Measurements from ENCODE around the gene PHACTR4. TPM values are rescaled to one million over a fixed set of nuclear protein-coding genes. Genes with fewer than 3 reads are reported as not detected.
"Not testable (repeated sequence)": the region's sequence is repeated elsewhere in the genome, so short reads cannot be mapped to it uniquely, and the experiment has no call there.

PHACTR4 gene
- total and polyA plus RNA-seq, 2 of the 13 experiments (the other 11 are each of a cell fraction or from before 2014, with no cell fraction given): 13.9 to 17.1 TPM

GRCh38 chr1:28365864-28366263, 3.7 kb upstream of the PHACTR4 start:
- in situ Hi-C loops (cut with HindIII; ENCODE audit: extremely low pct_ligation_motif_present, low pct_unique_long_range_greater_than_20kb) (loop anchor here (5.0 to 25.0 kb wide), 2 partner anchors 119 to 279 kb away; partner anchors contain the start of gene EYA3), intact Hi-C loops (cut with micrococcal nuclease; ENCODE audit: unreplicated experiment) (no loop called here)
- no peak overlapping the region for H3K9ac ChIP-seq (ENCODE audit: insufficient read depth, low read depth, low read length)
- no TSS peak for BruUV-seq (replicated peaks)
- no peak overlapping the region for H3K4me3 ChIP-seq (replicated peaks in 1 of 3; ENCODE audit: insufficient read depth in 1 of 3, low read depth in 2 of 3, low read length in 3 of 3)
- no peak overlapping the region for H3K4me2 ChIP-seq (ENCODE audit: low read depth, low read length)
- FAIRE-seq (no peak), ATAC-seq (no peak), DNase-seq (ENCODE audit: low spot score) (no peak)
- H3K9me3 ChIP-seq (ENCODE audit: low read length): no peaks in the 10 kb centered on the region
- TF ChIP-seq SUZ12 (IDR thresholded peaks at IDR 0.05; ENCODE audit: low read depth, low read length): no peak
- TF ChIP-seq JDP2 (CRISPR knock-in tag; IDR thresholded peaks at IDR 0.05; ENCODE audit: borderline replicate concordance): no peak
- TF ChIP-seq ONECUT2 (CRISPR knock-in tag; IDR thresholded peaks at IDR 0.05): no peak
- no peak for TF ChIP-seq ZNF615 (CRISPR knock-in tag; IDR thresholded peaks at IDR 0.05; ENCODE audit: borderline replicate concordance)
- no peak for TF ChIP-seq KDM6A (CRISPR knock-in tag; IDR thresholded peaks at IDR 0.05; ENCODE audit: low read depth)
- no peaks in the 10 kb centered on the region for H3K36me3 ChIP-seq (replicated peaks in 1 of 2; ENCODE audit: control insufficient read depth in 1 of 2, insufficient read depth in 2 of 2, low read length in 2 of 2)
- ChIA-PET POLR2A (no interaction called here), CTCF (ENCODE audit: low intra/inter-chr PET ratio, low total read pairs) (no interaction called here)
- WGBS (ENCODE audit: low lambda C conversion rate): 71% methylated on average over 7 of the region's 7 CpGs
- H3K79me2 ChIP-seq (ENCODE audit: insufficient read depth, low read length): peaks cover 8% of the 10 kb centered on the region
- H4K20me1 ChIP-seq (ENCODE audit: insufficient read depth, low read length): 0 out of 2 replicates have a peak, but pooled peaks cover 2% of the 10 kb centered on the region
- H3K27me3 ChIP-seq (ENCODE audit: control insufficient read depth in 1 of 2, insufficient read depth in 2 of 2, low read length in 2 of 2): no peaks in the 10 kb centered on the region
- H3K4me1 ChIP-seq (ENCODE audit: insufficient read depth, low read length): peaks cover 15% of the 10 kb centered on the region
- H2AFZ ChIP-seq (ENCODE audit: low read length): no peak overlapping the region
- no peak overlapping the region for H3K27ac ChIP-seq (ENCODE audit: extremely low read length, insufficient read depth, low read length)

DNA sequence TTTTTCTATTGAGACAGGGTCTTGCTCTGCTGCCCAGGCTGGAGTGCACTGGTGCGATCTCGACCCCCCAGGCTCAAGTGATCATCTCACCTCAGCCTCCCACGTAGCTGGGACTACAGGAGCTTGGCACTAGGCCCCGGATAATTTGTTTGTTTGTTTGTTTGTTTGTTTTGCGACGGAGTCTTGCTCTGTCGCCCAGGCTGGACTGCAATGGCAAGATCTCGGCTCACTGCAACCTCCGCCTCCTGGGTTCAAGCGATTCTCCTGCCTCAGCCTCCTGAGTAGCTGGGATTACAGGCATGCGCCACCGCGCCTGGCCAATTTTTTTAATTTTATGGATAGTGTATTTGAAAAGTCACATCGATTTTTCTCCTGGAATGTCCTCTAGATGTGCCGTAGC, 932 bp upstream of the PHACTR4 start:
- H4K20me1 ChIP-seq (ENCODE audit: insufficient read depth, low read length); H3K27ac ChIP-seq (ENCODE audit: extremely low read length, insufficient read depth, low read length); H2AFZ ChIP-seq (ENCODE audit: low read length); H3K4me2 ChIP-seq (ENCODE audit: low read depth, low read length); ATAC-seq; DNase-seq (ENCODE audit: low spot score); H3K27me3 ChIP-seq (ENCODE audit: control insufficient read depth in 1 of 2, insufficient read depth in 2 of 2, low read length in 2 of 2); H3K36me3 ChIP-seq (replicated peaks in 1 of 2; ENCODE audit: control insufficient read depth in 1 of 2, insufficient read depth in 2 of 2, low read length in 2 of 2); FAIRE-seq; BruUV-seq (replicated peaks); H3K9me3 ChIP-seq (ENCODE audit: low read length); H3K4me3 ChIP-seq (replicated peaks in 1 of 3; ENCODE audit: insufficient read depth in 1 of 3, low read depth in 2 of 3, low read length in 3 of 3): not testable (repeated sequence)
- CTCF ChIA-PET (ENCODE audit: low intra/inter-chr PET ratio, low total read pairs): interaction anchor here (1.1 to 2.9 kb wide), 2 partner anchors 9 to 121 kb away, joined by 4 to 13 read pairs; no protein-coding TSS in a partner anchor
- Histone ChIP-seq H3K9ac (ENCODE audit: insufficient read depth, low read depth, low read length) (peak overlapping the region; percentile 96), H3K79me2 (ENCODE audit: insufficient read depth, low read length) (peaks cover 34% of the 10 kb centered on the region), H3K4me1 (ENCODE audit: insufficient read depth, low read length) (peaks cover 41% of the 10 kb centered on the region)
- intact Hi-C loops (cut with micrococcal nuclease; ENCODE audit: unreplicated experiment) (loop anchor here (1.0 to 2.0 kb wide), 2 partner anchors 120 to 278 kb away; no protein-coding TSS in a partner anchor), in situ Hi-C loops (cut with HindIII; ENCODE audit: extremely low pct_ligation_motif_present, low pct_unique_long_range_greater_than_20kb) (loop anchor here (5.0 to 25.0 kb wide), 2 partner anchors 121 to 281 kb away; partner anchors contain the start of gene EYA3)
- 92% methylated on average over 15 of the region's 15 CpGs for WGBS (ENCODE audit: low lambda C conversion rate)
- TF ChIP-seq SAP130 (CRISPR knock-in tag; IDR thresholded peaks at IDR 0.05; ENCODE audit: low read depth) (0 out of 2 replicates have a peak, but pooled peaks have one; percentile 1), ZNF121 (CRISPR knock-in tag; IDR thresholded peaks at IDR 0.05) (peak; percentile 61; the same call in 1 of the 2 replicates), ZBTB38 (CRISPR knock-in tag; IDR thresholded peaks at IDR 0.05) (0 out of 2 replicates have a peak, but pooled peaks have one; percentile 31)
- POLR2A ChIA-PET: interaction anchor here (1.2 to 3.2 kb wide), 4 partner anchors 9 to 133 kb away, joined by 3 to 30 read pairs (median 10); partner anchors contain the start of genes ATP5IF1 and MED18
